HepG2 (cell line): ENCODE data around the gene ASCL3.

Source experiments
- JUND ChIP-seq: sonication (generic); formaldehyde crosslinking; IDR thresholded peaks from 2 replicates; pipeline ENCODE4 v1.8.0; 2022; ENCODE audit warnings: mild to moderate bottlenecking, missing genetic modification reagents
- MYNN ChIP-seq: sonication (generic); formaldehyde crosslinking; IDR thresholded peaks from 2 replicates; pipeline ENCODE4 v1.4.0; 2020; ENCODE audit warnings: mild to moderate bottlenecking, low read depth, missing genetic modification reagents
- POLR2AphosphoS5 ChIP-seq: IDR thresholded peaks from 2 replicates; pipeline ENCODE4 v1.6.1; 2012; ENCODE audit warnings: low read depth, low read length
- REPIN1 ChIP-seq: sonication (generic); formaldehyde crosslinking; IDR thresholded peaks from 2 replicates; pipeline ENCODE4 v1.8.0; 2022; ENCODE audit warnings: missing genetic modification reagents, low read depth, mild to moderate bottlenecking, borderline replicate concordance
- SP4 ChIP-seq: sonication (generic); formaldehyde crosslinking; IDR thresholded peaks from 2 replicates; pipeline ENCODE4 v1.8.1; 2023; ENCODE audit warnings: mild to moderate bottlenecking, missing genetic modification reagents
- TF ChIP-seq, protein P1 (sequence below): sonication (generic); formaldehyde crosslinking; IDR thresholded peaks from 2 replicates; pipeline ENCODE4 v1.8.0; 2022; ENCODE audit warnings: missing genetic modification reagents, low read depth, mild to moderate bottlenecking, borderline replicate concordance
- TF ChIP-seq, protein P2 (sequence below): sonication (generic); formaldehyde crosslinking; IDR thresholded peaks from 2 replicates; pipeline ENCODE4 v1.4.0; 2020; ENCODE audit warnings: missing genetic modification reagents, mild to moderate bottlenecking, borderline replicate concordance
- TF ChIP-seq, protein P3 (sequence below): sonication (generic); formaldehyde crosslinking; IDR thresholded peaks from 2 replicates; pipeline ENCODE4 v1.8.1; 2023; ENCODE audit warnings: mild to moderate bottlenecking, inconsistent platforms, moderate library complexity, missing genetic modification reagents, borderline replicate concordance
- TF ChIP-seq, protein P4 (sequence below): fragments of 450-650 bp; IDR thresholded peaks from 2 replicates; pipeline ENCODE4 v1.6.1; 2016

DNA sequence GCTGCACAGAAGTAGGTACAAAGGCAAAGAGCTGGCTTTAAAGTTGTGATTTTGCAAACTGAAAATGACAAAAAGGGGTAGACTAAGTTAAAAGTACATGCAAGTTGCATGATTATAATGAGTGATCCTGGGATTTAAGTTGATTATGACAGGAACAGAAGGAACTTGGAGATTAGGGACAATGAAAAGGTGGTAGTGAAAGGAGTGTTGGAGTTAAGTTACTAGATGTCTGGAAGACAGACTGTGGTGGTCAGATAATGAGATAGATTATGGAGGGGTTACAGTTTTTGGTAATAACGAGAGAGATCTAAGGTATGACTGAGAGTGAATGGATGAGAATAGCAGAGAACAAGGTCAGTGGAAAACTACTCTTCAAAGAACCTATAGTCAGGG, 29.1 kb upstream of the ASCL3 start:
- TF ChIP-seq, protein P1, sequence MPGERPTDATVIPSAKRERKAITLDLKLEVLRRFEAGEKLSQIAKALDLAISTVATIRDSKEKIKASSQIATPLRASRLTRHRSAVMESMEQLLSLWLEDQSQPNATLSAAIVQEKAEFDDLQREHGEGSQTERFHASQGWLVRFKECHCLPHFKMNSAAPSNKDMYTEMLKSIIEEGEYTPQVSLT (CRISPR knock-in tag): no peak
- TF ChIP-seq, protein P2, sequence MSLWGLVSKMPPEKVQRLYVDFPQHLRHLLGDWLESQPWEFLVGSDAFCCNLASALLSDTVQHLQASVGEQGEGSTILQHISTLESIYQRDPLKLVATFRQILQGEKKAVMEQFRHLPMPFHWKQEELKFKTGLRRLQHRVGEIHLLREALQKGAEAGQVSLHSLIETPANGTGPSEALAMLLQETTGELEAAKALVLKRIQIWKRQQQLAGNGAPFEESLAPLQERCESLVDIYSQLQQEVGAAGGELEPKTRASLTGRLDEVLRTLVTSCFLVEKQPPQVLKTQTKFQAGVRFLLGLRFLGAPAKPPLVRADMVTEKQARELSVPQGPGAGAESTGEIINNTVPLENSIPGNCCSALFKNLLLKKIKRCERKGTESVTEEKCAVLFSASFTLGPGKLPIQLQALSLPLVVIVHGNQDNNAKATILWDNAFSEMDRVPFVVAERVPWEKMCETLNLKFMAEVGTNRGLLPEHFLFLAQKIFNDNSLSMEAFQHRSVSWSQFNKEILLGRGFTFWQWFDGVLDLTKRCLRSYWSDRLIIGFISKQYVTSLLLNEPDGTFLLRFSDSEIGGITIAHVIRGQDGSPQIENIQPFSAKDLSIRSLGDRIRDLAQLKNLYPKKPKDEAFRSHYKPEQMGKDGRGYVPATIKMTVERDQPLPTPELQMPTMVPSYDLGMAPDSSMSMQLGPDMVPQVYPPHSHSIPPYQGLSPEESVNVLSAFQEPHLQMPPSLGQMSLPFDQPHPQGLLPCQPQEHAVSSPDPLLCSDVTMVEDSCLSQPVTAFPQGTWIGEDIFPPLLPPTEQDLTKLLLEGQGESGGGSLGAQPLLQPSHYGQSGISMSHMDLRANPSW: no peak
- TF ChIP-seq, protein P3, sequence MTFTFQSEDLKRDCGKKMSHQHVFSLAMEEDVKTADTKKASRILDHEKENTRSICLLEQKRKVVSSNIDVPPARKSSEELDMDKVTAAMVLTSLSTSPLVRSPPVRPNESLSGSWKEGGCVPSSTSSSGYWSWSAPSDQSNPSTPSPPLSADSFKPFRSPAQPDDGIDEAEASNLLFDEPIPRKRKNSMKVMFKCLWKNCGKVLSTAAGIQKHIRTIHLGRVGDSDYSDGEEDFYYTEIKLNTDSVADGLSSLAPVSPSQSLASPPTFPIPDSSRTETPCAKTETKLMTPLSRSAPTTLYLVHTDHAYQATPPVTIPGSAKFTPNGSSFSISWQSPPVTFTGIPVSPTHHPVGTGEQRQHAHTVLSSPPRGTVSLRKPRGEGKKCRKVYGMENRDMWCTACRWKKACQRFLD: no peak
- TF ChIP-seq SP4 (CRISPR knock-in tag) (no peak), MYNN (CRISPR knock-in tag) (no peak), REPIN1 (CRISPR knock-in tag) (no peak), POLR2AphosphoS5 (no peak), JUND (CRISPR knock-in tag) (no peak)
- TF ChIP-seq, protein P4, sequence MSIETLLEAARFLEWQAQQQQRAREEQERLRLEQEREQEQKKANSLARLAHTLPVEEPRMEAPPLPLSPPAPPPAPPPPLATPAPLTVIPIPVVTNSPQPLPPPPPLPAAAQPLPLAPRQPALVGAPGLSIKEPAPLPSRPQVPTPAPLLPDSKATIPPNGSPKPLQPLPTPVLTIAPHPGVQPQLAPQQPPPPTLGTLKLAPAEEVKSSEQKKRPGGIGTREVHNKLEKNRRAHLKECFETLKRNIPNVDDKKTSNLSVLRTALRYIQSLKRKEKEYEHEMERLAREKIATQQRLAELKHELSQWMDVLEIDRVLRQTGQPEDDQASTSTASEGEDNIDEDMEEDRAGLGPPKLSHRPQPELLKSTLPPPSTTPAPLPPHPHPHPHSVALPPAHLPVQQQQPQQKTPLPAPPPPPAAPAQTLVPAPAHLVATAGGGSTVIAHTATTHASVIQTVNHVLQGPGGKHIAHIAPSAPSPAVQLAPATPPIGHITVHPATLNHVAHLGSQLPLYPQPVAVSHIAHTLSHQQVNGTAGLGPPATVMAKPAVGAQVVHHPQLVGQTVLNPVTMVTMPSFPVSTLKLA: no peak
